ENCODE measurements around the gene ZNF678. TPM values are rescaled to one million over a fixed set of nuclear protein-coding genes. Genes with fewer than 3 reads are reported as not detected.
"Not testable (repeated sequence)": the region's sequence is repeated elsewhere in the genome, so short reads cannot be mapped to it uniquely, and the experiment has no call there.

ZNF678 gene
- total and polyA plus RNA-seq, 8 donors = 0.65 to 34.1 (median 4.7) TPM

DNA sequence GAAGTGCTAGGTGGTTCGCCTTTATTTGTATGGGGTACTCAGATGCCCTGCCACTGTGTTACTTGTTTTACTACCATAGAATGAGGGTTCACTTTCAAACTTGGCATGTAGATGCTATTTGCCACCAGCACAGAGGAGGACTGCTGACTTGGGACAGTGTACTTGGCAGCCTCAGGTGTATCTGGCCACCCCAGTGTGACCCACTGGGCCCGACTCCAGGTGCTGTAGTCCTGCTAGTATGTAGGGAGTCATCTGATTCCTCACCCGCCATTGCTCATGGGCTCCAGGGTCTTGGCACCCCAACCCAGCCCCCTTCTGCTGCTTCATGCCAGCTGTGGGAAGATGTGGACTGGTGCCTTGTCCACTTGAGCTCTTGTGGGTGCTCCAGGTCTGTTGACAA lies 40.0 kb downstream of the ZNF678 start:
- intact Hi-C loops (cut with DNase I; ENCODE audit: low total_unique reads) = no loop called here

DNA sequence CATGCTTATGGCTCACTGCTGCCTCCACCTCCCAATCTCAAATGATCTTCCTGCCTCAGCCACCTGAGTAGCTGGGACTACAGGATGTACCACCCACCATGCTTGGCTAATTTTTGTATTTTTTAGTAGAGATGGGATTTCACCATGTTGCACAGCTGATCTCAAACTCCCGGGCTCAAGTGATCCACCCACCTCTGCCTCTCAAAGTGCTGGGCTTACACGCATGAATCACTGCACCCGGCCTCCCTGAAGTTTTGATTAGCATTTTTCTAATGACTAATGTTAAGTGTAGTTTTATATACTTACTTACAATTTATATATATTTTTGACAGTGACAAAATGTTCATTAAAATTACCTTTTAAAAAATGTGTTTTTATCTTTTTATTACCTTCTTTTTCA lies 41.1 kb downstream of the ZNF678 start:
- TF ChIP-seq, protein P1, sequence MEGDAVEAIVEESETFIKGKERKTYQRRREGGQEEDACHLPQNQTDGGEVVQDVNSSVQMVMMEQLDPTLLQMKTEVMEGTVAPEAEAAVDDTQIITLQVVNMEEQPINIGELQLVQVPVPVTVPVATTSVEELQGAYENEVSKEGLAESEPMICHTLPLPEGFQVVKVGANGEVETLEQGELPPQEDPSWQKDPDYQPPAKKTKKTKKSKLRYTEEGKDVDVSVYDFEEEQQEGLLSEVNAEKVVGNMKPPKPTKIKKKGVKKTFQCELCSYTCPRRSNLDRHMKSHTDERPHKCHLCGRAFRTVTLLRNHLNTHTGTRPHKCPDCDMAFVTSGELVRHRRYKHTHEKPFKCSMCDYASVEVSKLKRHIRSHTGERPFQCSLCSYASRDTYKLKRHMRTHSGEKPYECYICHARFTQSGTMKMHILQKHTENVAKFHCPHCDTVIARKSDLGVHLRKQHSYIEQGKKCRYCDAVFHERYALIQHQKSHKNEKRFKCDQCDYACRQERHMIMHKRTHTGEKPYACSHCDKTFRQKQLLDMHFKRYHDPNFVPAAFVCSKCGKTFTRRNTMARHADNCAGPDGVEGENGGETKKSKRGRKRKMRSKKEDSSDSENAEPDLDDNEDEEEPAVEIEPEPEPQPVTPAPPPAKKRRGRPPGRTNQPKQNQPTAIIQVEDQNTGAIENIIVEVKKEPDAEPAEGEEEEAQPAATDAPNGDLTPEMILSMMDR (IDR thresholded peaks at IDR 0.05) = no peak
- TF ChIP-seq POLR2A (IDR thresholded peaks at IDR 0.05) (no peak), POLR2AphosphoS5 (IDR thresholded peaks at IDR 0.05) (no peak), EP300 (IDR thresholded peaks at IDR 0.05) (no peak)
- Histone ChIP-seq H3K27ac (no peak overlapping the region), H3K36me3 (peaks cover 0 to 21% (median 3%) of the 10 kb centered on the region in 4 donors), H3K27me3 (no peaks in the 10 kb centered on the region), H3K9me3 (peaks cover 0 to 85% (median 42%) of the 10 kb centered on the region in 4 donors), H3K4me1 (no peaks in the 10 kb centered on the region), H3K4me3 (no peak overlapping the region)
- intact Hi-C loops (cut with DNase I; ENCODE audit: low total_unique reads) = no loop called here
- no peak for DNase-seq
- WGBS, 5 donors = 78 to 96% (median 93%) methylated on average over 3 of the region's 3 CpGs

More for the DNA sequence above, 40.0 kb downstream of the ZNF678 start:
- H3K27me3 ChIP-seq = no peaks in the 10 kb centered on the region
- no peak overlapping the region for H3K4me3 ChIP-seq
- H3K27ac ChIP-seq = no peak overlapping the region
- no peak for DNase-seq
- peaks cover 0 to 84% (median 42%) of the 10 kb centered on the region in 4 donors for H3K9me3 ChIP-seq
- peaks cover 0 to 27% (median 3%) of the 10 kb centered on the region in 4 donors for H3K36me3 ChIP-seq
- 95 to 100% (median 100%) methylated on average over 1 to 3 of the region's 3 CpGs for WGBS, 5 donors
- no peaks in the 10 kb centered on the region for H3K4me1 ChIP-seq
- TF ChIP-seq POLR2AphosphoS5 (IDR thresholded peaks at IDR 0.05) = no peak
- no peak for TF ChIP-seq POLR2A (IDR thresholded peaks at IDR 0.05)
- TF ChIP-seq, protein P1 (IDR thresholded peaks at IDR 0.05) = no peak
- no peak for TF ChIP-seq EP300 (IDR thresholded peaks at IDR 0.05)

DNA sequence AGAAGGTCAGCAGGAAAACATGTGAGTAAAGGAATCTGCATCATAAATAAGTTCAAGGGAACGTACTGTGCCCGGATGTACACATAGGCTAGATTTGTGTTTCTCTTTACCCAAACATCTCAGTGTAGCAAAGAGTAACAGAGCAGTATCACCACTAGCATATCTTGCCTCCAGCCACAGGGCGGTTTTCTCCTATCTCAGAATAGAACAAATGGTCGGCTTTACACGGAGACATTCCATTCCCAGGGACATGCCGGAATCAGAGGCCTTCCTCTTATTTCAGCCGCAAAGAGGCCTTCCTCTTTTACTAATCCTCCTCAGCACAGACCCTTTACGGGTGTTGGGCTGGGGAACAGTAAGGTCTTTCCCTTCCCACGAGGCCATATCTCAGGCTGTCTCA lies 42.9 kb downstream of the ZNF678 start:
- peaks cover 0 to 86% (median 41%) of the 10 kb centered on the region in 4 donors for H3K9me3 ChIP-seq
- 89 to 93% (median 90%) methylated on average over 9 of the region's 9 CpGs for WGBS, 5 donors

DNA sequence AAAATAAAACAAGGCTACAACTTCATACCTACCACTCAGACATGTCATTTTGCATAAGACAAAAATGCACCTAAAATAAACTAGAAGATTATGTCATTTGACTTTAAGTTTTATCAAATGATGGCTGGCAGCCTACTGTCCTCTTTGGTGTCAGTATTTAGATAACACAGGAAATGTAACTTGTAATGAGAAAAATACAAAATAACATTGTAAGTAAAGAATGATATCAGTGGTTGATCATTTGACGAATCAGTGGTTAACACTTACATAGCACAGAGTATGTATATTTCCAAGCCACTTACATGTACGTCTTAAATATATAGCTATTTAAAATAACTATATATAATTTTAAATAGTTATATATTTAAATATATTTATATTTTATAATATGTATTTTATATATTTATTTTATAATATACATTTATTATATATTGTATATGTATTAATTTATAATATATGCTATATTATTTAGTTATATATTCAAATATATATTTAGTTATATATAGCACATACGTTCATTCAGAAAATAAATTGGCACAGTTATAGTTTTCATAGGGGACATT lies 44.1 kb downstream of the ZNF678 start:
- H3K9me3 ChIP-seq = peaks cover 0 to 91% (median 40%) of the 10 kb centered on the region in 4 donors

More for the DNA sequence above, 42.9 kb downstream of the ZNF678 start:
- intact Hi-C loops (cut with DNase I; ENCODE audit: low total_unique reads); H3K4me1 ChIP-seq; H3K27me3 ChIP-seq; H3K4me3 ChIP-seq; DNase-seq; H3K27ac ChIP-seq: not testable (repeated sequence)
- H3K36me3 ChIP-seq = peaks cover 0 to 37% (median 9%) of the 10 kb centered on the region in 4 donors

More for the DNA sequence above, 44.1 kb downstream of the ZNF678 start:
- Histone ChIP-seq H3K27ac (no peak overlapping the region), H3K36me3 (peaks cover 0 to 49% (median 18%) of the 10 kb centered on the region in 4 donors), H3K27me3 (no peaks in the 10 kb centered on the region), H3K4me1 (no peaks in the 10 kb centered on the region), H3K4me3 (no peak overlapping the region)
- 89 to 98% (median 94%) methylated on average over 3 of the region's 3 CpGs for WGBS, 5 donors
- intact Hi-C loops (cut with DNase I; ENCODE audit: low total_unique reads) = no loop called here
- no peak for TF ChIP-seq POLR2AphosphoS5 (IDR thresholded peaks at IDR 0.05)
- TF ChIP-seq EP300 (IDR thresholded peaks at IDR 0.05) = no peak
- TF ChIP-seq, protein P1 (IDR thresholded peaks at IDR 0.05) = no peak
- TF ChIP-seq POLR2A (IDR thresholded peaks at IDR 0.05) = no peak
- DNase-seq = no peak
